ENCODE measurements around the gene SEMA6A.

Gene SEMA6A

GRCh38 chr5:116488356-116489041, 86.1 kb downstream of the SEMA6A start:
- DNase-seq (ENCODE audit: extremely low read depth, low read depth) = no peak
- TF ChIP-seq CTCF (IDR thresholded peaks at IDR 0.05; ENCODE audit: low read depth, low read length) = no peak

GRCh38 chr5:116487045-116487444, 87.6 kb downstream of the SEMA6A start:
- TF ChIP-seq CTCF (IDR thresholded peaks at IDR 0.05; ENCODE audit: low read depth, low read length) = no peak
- DNase-seq (ENCODE audit: extremely low read depth, low read depth) = no peak

- DNase-seq (ENCODE audit: extremely low read depth, low read depth) = no peak
- no peak for TF ChIP-seq CTCF (IDR thresholded peaks at IDR 0.05; ENCODE audit: low read depth, low read length)
Observed at GRCh38 chr5:116486588-116486987, 88.0 kb downstream of the SEMA6A start.

GRCh38 chr5:116484645-116485044, 90.0 kb downstream of the SEMA6A start:
- no peak for DNase-seq (ENCODE audit: extremely low read depth, low read depth)
- TF ChIP-seq CTCF (IDR thresholded peaks at IDR 0.05; ENCODE audit: low read depth, low read length) = no peak

- DNase-seq (ENCODE audit: extremely low read depth, low read depth) = no peak
- no peak for TF ChIP-seq CTCF (IDR thresholded peaks at IDR 0.05; ENCODE audit: low read depth, low read length)
Observed at GRCh38 chr5:116482394-116482793, 92.2 kb downstream of the SEMA6A start.

- no peak for TF ChIP-seq CTCF (IDR thresholded peaks at IDR 0.05; ENCODE audit: low read depth, low read length)
- DNase-seq (ENCODE audit: extremely low read depth, low read depth) = no peak
Observed at GRCh38 chr5:116480894-116481510, 93.6 kb downstream of the SEMA6A start.

- TF ChIP-seq CTCF (IDR thresholded peaks at IDR 0.05; ENCODE audit: low read depth, low read length) = no peak
- DNase-seq (ENCODE audit: extremely low read depth, low read depth) = no peak
Observed at GRCh38 chr5:116479776-116480675, 94.6 kb downstream of the SEMA6A start.
